ENCODE measurements around the gene HPS3. TPM values are rescaled to one million over a fixed set of nuclear protein-coding genes. Genes with fewer than 3 reads are reported as not detected.
"Not testable (repeated sequence)": the region's sequence is repeated elsewhere in the genome, so short reads cannot be mapped to it uniquely, and the experiment has no call there.

Gene HPS3
- total RNA-seq, 2 donors from 2014 or later, result 18.9 to 22.2 TPM

GRCh38 chr3:149097987-149098386 is 31.5 kb upstream of the HPS3 start:
- H3K36me3 Mint-ChIP-seq (ENCODE audit: insufficient read depth in 2 of 2); DNase-seq; ATAC-seq (replicated peaks in 1 of 2); H3K9me3 Mint-ChIP-seq; H3K4me3 Mint-ChIP-seq; H3K27ac Mint-ChIP-seq; H3K4me1 Mint-ChIP-seq (ENCODE audit: low read depth): not testable (repeated sequence)
- H3K27me3 Mint-ChIP-seq (ENCODE audit: low read depth), result peaks cover 12% of the 10 kb centered on the region

DNA sequence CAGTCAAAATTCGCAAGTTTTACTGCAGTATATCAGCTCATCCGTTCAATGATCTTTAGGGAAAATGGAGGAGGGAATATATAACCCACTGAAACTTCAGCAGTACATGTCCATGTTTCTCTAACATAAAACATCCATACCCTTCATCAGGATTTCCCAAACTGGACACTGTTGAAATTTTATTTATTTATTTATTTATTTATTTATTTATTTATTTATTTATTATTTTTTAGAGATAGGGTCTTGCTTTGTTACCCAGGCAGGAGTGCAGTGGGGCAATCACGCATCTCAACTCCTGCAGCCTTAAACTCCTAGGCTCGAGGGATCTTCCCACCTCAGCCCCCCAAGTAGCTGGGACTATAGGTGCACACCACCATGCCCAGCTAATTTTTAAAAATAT is 28.3 kb upstream of the HPS3 start:
- Mint-ChIP-seq H3K27ac (no peak overlapping the region), H3K36me3 (ENCODE audit: insufficient read depth in 2 of 2) (peaks cover 0 to 4% of the 10 kb centered on the region in 2 donors), H3K9me3 (peaks cover 2 to 6% of the 10 kb centered on the region in 2 donors), H3K4me1 (ENCODE audit: low read depth) (no peaks in the 10 kb centered on the region), H3K27me3 (ENCODE audit: low read depth) (peaks cover 12% of the 10 kb centered on the region), H3K4me3 (no peak overlapping the region)
- DNase-seq (no peak), ATAC-seq (replicated peaks in 1 of 2) (no peak)

- Mint-ChIP-seq H3K4me1 (ENCODE audit: low read depth) (no peaks in the 10 kb centered on the region), H3K9me3 (peaks cover 2 to 8% of the 10 kb centered on the region in 2 donors), H3K4me3 (no peak overlapping the region), H3K27me3 (ENCODE audit: low read depth) (peaks cover 12% of the 10 kb centered on the region), H3K27ac (no peak overlapping the region), H3K36me3 (ENCODE audit: insufficient read depth in 2 of 2) (peaks cover 0 to 4% of the 10 kb centered on the region in 2 donors)
- DNase-seq (no peak), ATAC-seq (replicated peaks in 1 of 2) (no peak)
Measured at GRCh38 chr3:149101641-149102040, 27.8 kb upstream of the HPS3 start.

DNA sequence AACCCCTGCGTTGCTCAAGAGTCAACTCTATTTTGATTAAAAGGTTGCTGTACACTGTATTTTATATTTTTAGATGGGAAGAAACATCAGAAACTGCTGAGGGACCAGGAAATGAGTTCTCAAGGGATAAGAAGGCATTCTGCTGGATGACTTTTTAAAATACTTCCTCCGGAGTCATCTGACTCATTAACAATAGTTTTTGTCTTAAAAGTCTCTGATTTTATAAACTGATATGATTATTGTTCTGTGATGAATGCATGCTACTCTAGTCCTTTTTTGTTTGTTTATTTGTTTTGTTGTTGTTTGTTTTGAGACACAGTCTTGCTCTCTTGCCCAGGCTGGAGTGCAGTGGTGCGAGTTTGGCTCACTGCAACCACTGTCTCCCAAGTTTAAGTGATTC is 25.0 kb upstream of the HPS3 start:
- ATAC-seq (replicated peaks in 1 of 2) (no peak), DNase-seq (no peak)
- Mint-ChIP-seq H3K9me3 (peaks cover 2 to 8% of the 10 kb centered on the region in 2 donors), H3K27me3 (ENCODE audit: low read depth) (peaks cover 12% of the 10 kb centered on the region), H3K27ac (no peak overlapping the region), H3K4me3 (no peak overlapping the region), H3K4me1 (ENCODE audit: low read depth) (no peaks in the 10 kb centered on the region), H3K36me3 (ENCODE audit: insufficient read depth in 2 of 2) (peaks cover 0 to 4% of the 10 kb centered on the region in 2 donors)

GRCh38 chr3:149114458-149114857 is 15.0 kb upstream of the HPS3 start:
- Mint-ChIP-seq H3K27ac (no peak overlapping the region), H3K4me3 (no peak overlapping the region), H3K36me3 (ENCODE audit: insufficient read depth in 2 of 2) (no peaks in the 10 kb centered on the region), H3K27me3 (ENCODE audit: low read depth) (no peaks in the 10 kb centered on the region), H3K9me3 (no peaks in the 10 kb centered on the region), H3K4me1 (ENCODE audit: low read depth) (no peaks in the 10 kb centered on the region)
- ATAC-seq (replicated peaks in 1 of 2) (no peak), DNase-seq (no peak)

DNA sequence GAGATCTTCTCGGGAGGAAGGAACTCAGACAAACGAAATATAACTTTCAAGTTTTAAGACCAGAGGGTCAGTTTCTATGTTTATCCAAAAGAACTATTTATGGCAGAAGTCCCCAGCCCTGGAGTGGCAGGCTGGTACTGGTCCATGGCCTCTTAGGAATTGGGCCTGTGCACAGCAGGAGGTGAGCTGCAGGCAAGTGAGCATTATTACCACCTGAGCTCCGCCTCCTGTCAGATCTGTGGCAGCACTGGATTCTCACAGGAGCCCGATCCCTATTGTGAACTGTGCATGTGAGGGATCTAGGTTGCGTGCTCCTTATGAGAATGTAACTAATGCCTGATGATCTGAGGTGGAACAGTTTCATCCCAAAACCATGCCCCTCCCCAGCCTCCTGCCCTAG is 14.3 kb upstream of the HPS3 start:
- Mint-ChIP-seq H3K36me3 (ENCODE audit: insufficient read depth in 2 of 2) (no peaks in the 10 kb centered on the region), H3K27ac (no peak overlapping the region), H3K4me3 (no peak overlapping the region), H3K27me3 (ENCODE audit: low read depth) (no peaks in the 10 kb centered on the region), H3K4me1 (ENCODE audit: low read depth) (no peaks in the 10 kb centered on the region), H3K9me3 (no peaks in the 10 kb centered on the region)
- no peak for DNase-seq
- ATAC-seq (replicated peaks in 1 of 2), result no peak

GRCh38 chr3:149118724-149119123 is 10.7 kb upstream of the HPS3 start:
- Mint-ChIP-seq H3K27me3 (ENCODE audit: low read depth) (no peaks in the 10 kb centered on the region), H3K4me3 (no peak overlapping the region), H3K36me3 (ENCODE audit: insufficient read depth in 2 of 2) (no peaks in the 10 kb centered on the region), H3K4me1 (ENCODE audit: low read depth) (peaks cover 5% of the 10 kb centered on the region), H3K27ac (no peak overlapping the region), H3K9me3 (no peaks in the 10 kb centered on the region)
- no peak for ATAC-seq (replicated peaks in 1 of 2)
- no peak for DNase-seq

- DNase-seq, result no peak
Measured at GRCh38 chr3:149119466-149119865, 10.0 kb upstream of the HPS3 start.

GRCh38 chr3:149120051-149120972 is 9.1 kb upstream of the HPS3 start:
- Mint-ChIP-seq H3K27me3 (ENCODE audit: low read depth) (peaks cover 15% of the 10 kb centered on the region), H3K9me3 (no peaks in the 10 kb centered on the region), H3K4me3 (peak overlapping the region in 1 of 2 donors; percentile 50), H3K4me1 (ENCODE audit: low read depth) (peaks cover 5% of the 10 kb centered on the region), H3K36me3 (ENCODE audit: insufficient read depth in 2 of 2) (no peaks in the 10 kb centered on the region), H3K27ac (peak overlapping the region; percentile 25)
- DNase-seq (peak in 1 of 2 donors; percentile 19), ATAC-seq (replicated peaks in 1 of 2) (peak; percentile 76)

More at GRCh38 chr3:149119466-149119865, 10.0 kb upstream of the HPS3 start:
- Mint-ChIP-seq H3K36me3 (ENCODE audit: insufficient read depth in 2 of 2) (no peaks in the 10 kb centered on the region), H3K4me1 (ENCODE audit: low read depth) (peaks cover 5% of the 10 kb centered on the region), H3K9me3 (no peaks in the 10 kb centered on the region), H3K4me3 (no peak overlapping the region), H3K27ac (no peak overlapping the region), H3K27me3 (ENCODE audit: low read depth) (peaks cover 7% of the 10 kb centered on the region)
- ATAC-seq (replicated peaks in 1 of 2), result no peak

DNA sequence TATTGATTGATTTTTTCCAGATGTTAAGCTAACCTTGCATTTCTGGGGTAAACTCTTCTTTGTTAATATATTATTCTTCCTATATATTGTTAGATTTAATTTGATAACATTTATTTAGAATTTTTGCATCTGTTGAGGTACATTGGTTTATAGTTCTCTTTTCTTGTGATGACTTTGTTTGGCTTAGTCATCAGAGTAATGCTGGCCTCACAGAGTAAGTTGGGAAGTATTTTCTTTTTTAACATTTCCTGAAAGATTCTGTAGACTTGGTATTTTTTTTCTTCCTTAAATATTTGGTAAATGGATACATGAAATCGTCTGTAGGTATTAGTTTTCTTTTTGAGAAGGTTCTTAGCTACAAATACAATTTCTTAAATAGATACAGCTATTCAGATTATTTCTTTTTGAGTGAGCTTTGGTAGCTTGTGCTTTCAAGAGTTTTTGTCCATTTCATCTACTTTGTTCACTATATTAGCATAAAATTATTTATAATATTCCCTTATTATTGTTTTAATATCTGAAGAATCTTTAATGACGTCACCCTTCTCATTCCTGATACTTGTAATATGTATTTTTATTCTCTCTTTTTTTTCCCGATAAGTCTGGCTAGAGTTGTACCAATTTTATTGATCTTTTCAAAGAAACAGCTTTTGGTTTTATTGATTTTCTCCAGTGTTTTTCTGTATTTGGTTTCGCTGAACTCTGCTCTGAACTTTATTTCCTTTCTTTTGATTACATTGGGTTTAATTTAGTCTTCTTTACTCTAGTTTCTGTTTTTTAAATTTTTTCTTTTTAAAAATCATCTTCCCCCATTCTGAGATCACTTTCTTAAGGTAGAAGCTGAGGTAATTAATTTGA is 6.5 kb upstream of the HPS3 start:
- Mint-ChIP-seq H3K4me3 (no peak overlapping the region), H3K36me3 (ENCODE audit: insufficient read depth in 2 of 2) (no peaks in the 10 kb centered on the region), H3K9me3 (no peaks in the 10 kb centered on the region), H3K4me1 (ENCODE audit: low read depth) (peaks cover 5% of the 10 kb centered on the region), H3K27ac (no peak overlapping the region), H3K27me3 (ENCODE audit: low read depth) (peaks cover 24% of the 10 kb centered on the region)
- DNase-seq (no peak), ATAC-seq (replicated peaks in 1 of 2) (no peak)

GRCh38 chr3:149128821-149129220 is 617 bp upstream of the HPS3 start:
- H3K4me3 Mint-ChIP-seq, result peak overlapping the region; percentile 86 to 97
- peak overlapping the region; percentile 85 for H3K27ac Mint-ChIP-seq
- H3K36me3 Mint-ChIP-seq (ENCODE audit: insufficient read depth in 2 of 2), result peaks cover 8 to 9% of the 10 kb centered on the region in 2 donors
- ATAC-seq (replicated peaks in 1 of 2) (no peak), DNase-seq (no peak)
- peaks cover 23% of the 10 kb centered on the region for H3K27me3 Mint-ChIP-seq (ENCODE audit: low read depth)
- H3K4me1 Mint-ChIP-seq (ENCODE audit: low read depth), result peaks cover 38% of the 10 kb centered on the region
- H3K9me3 Mint-ChIP-seq, result no peaks in the 10 kb centered on the region

GRCh38 chr3:149131589-149131988 is 2.2 kb downstream of the HPS3 start:
- DNase-seq (no peak), ATAC-seq (replicated peaks in 1 of 2) (no peak)
- Mint-ChIP-seq H3K36me3 (ENCODE audit: insufficient read depth in 2 of 2) (peaks cover 8 to 11% of the 10 kb centered on the region in 2 donors), H3K27ac (peak overlapping the region; percentile 83), H3K4me1 (ENCODE audit: low read depth) (peaks cover 38% of the 10 kb centered on the region), H3K4me3 (peak overlapping the region; percentile 73 to 97), H3K9me3 (no peaks in the 10 kb centered on the region), H3K27me3 (ENCODE audit: low read depth) (no peaks in the 10 kb centered on the region)

DNA sequence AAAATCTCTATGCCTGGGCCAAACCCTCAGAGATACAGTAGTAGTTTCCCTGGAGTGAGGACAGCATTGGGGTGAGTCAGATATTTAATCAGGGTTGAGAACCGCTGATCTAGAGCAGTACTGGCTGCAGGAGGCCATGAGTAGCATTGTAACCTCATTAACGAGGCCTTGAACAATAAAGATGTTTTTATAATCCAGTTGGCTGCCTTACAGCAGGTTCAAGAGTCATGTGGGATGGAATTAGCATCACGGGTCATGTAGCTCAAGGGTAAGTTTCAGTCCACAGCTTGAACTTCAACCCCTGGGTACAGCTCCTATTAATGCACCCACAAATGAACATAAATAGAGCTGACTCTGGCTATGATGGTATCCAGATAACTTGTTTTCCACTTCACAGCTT is 5.1 kb downstream of the HPS3 start:
- Mint-ChIP-seq H3K9me3 (no peaks in the 10 kb centered on the region), H3K4me3 (no peak overlapping the region), H3K36me3 (ENCODE audit: insufficient read depth in 2 of 2) (peaks cover 8 to 11% of the 10 kb centered on the region in 2 donors), H3K27me3 (ENCODE audit: low read depth) (no peaks in the 10 kb centered on the region), H3K27ac (no peak overlapping the region), H3K4me1 (ENCODE audit: low read depth) (peaks cover 28% of the 10 kb centered on the region)
- DNase-seq (no peak), ATAC-seq (replicated peaks in 1 of 2) (no peak)
